ENCODE measurements around the gene C5orf22.
"Not testable (repeated sequence)": the region's sequence is repeated elsewhere in the genome, so short reads cannot be mapped to it uniquely, and the experiment has no call there.

C5orf22 gene

DNA sequence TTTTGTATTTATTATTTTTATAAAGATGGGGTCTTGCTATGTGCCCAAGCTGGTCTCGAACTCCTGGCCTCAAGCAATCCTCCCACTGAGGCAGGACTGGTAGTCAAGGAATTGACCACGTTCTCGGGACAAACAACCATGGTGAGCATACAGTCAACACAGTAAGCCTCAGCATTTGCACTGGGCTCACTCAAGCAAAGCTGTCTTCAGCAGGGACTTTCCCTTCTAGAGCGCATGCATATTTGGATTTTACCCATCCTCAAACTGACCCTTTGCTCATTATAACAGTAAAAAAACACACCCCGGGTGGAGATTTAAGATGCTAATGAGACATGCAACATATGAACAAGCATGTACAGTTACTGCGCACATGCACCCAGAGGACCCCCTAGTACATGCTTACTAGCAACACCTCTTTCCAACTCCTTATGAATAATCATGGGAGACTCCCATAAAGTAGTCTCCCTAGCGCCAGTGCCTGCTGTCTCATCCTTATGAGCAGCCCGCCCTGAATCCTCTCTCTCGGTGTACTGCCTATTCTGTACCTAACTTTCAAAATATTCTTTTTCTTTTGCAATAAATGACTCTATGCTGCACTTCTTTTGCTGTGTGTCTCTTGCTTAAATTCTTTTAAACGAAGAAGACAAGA, 41.5 kb downstream of the C5orf22 start:
- Mint-ChIP-seq H3K4me3 (no peak overlapping the region), H3K9me3 (no peaks in the 10 kb centered on the region), H3K27me3 (peaks cover 16% of the 10 kb centered on the region), H3K4me1 (ENCODE audit: low read depth) (no peaks in the 10 kb centered on the region), H3K36me3 (ENCODE audit: low read depth) (no peaks in the 10 kb centered on the region), H3K27ac (no peak overlapping the region)

DNA sequence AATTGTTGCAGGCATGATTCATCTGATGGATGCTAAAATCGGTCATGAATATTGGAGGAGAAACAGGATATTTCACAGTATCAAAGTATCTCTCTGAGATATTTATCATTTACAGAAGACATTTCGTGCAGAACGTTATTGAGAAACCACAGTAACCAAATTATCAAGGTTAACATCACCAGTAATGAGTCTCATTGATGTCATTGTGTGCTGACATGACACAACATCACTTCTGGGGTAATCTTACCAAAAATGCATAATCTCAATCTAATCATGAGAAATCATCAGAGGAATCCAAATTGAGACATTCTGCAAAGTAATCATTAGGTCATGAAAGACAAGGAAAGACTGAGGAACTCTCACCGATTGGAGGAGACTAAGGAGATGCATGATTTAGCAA, 42.7 kb downstream of the C5orf22 start:
- Mint-ChIP-seq H3K27ac (no peak overlapping the region), H3K4me1 (ENCODE audit: low read depth) (no peaks in the 10 kb centered on the region), H3K9me3 (no peaks in the 10 kb centered on the region), H3K36me3 (ENCODE audit: low read depth) (no peaks in the 10 kb centered on the region), H3K27me3 (peaks cover 16% of the 10 kb centered on the region), H3K4me3 (no peak overlapping the region)

DNA sequence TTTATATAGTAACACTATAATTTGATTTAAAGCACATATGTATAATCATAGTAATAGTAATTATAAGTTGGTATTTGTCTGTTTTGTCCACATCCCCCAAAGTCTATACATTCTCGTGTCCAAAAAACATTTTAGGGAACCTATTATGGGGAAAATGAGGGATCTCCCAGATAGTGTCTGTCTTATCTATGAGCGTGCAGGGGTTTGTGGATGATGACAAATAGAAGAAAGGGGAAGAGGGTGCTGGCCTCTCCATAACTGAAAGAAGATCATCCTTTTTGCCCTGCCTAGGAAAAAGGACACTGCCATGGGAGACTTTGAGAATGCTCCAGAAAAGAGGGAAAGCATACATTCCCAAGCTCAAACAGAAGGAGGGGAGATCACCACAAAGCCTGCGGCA, 45.3 kb downstream of the C5orf22 start:
- no peaks in the 10 kb centered on the region for H3K9me3 Mint-ChIP-seq
- no peak overlapping the region for H3K4me3 Mint-ChIP-seq
- H3K4me1 Mint-ChIP-seq (ENCODE audit: low read depth), result no peaks in the 10 kb centered on the region
- H3K27me3 Mint-ChIP-seq, result peaks cover 17% of the 10 kb centered on the region
- no peak overlapping the region for H3K27ac Mint-ChIP-seq
- no peaks in the 10 kb centered on the region for H3K36me3 Mint-ChIP-seq (ENCODE audit: low read depth)

DNA sequence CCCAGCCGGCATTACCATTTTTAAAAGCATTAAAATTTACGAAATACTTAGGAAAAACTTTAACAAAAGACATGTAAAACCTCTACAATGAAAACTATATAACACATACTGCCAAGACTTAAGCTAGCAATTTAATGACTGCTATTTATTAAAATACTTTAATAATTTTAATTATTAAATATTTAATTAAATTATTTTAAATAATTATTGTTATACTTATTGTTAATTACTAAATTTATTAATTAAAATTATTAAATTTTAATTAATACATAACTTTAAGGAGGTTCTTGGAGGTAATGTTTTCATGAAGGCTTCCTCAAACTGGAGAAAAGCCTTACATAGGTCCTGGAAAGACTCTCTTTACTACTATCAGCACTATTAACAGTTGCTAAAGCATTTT, 47.5 kb downstream of the C5orf22 start:
- no peaks in the 10 kb centered on the region for H3K36me3 Mint-ChIP-seq (ENCODE audit: low read depth)
- no peaks in the 10 kb centered on the region for H3K9me3 Mint-ChIP-seq
- H3K27me3 Mint-ChIP-seq, result peaks cover 25% of the 10 kb centered on the region
- no peaks in the 10 kb centered on the region for H3K4me1 Mint-ChIP-seq (ENCODE audit: low read depth)
- H3K27ac Mint-ChIP-seq, result no peak overlapping the region
- H3K4me3 Mint-ChIP-seq, result no peak overlapping the region

DNA sequence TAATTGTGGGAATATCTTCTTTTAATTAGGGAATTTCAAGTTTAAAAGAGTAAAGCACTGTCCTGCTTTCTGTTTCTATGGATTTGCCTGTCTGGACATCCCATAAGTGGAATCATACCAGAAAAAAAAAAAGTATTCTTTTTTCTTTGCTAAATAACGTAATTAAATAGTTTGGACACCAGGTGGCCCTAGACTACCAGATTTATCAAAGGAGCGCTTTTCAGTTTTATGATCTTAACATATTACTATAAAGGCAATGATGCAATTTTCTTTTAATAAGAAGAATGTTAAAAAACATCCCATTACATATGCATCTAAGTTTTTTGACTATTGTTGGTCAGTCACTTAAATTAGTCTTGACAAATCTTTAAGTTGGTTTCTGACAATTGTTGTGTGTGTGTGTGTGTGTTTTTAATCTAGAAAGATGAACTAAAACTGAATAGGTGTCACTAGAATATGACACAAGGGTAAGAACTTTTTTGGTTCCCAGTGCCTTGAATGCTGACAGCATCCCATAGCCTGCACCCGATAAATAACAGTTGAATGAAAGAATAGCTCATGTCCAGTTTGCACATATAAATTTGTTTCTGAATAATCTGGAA, 49.5 kb downstream of the C5orf22 start:
- Mint-ChIP-seq H3K27me3 (peaks cover 30% of the 10 kb centered on the region), H3K9me3 (no peaks in the 10 kb centered on the region)

DNA sequence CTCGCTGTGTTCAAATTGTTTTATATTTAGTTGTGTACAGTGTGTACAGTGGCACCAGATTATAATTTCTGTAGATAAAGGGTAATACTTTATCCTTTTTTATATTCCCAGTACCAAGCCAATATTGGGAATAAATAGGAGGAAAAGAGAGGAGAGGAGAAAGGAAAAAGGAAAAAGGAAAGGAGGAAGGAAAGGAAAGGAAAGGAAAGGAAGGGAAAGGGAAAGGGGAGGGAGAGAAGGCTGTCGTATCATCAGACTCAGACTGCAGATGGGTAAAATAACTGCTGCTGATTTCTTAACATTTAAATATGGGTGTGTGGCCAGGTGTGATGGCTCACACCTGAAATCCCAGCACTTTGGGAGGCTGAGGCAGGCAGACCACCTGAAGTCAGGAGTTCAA, 51.0 kb downstream of the C5orf22 start:
- no peaks in the 10 kb centered on the region for H3K36me3 Mint-ChIP-seq (ENCODE audit: low read depth)
- no peak overlapping the region for H3K4me3 Mint-ChIP-seq
- H3K9me3 Mint-ChIP-seq, result no peaks in the 10 kb centered on the region
- H3K27ac Mint-ChIP-seq, result no peak overlapping the region
- H3K4me1 Mint-ChIP-seq (ENCODE audit: low read depth), result no peaks in the 10 kb centered on the region
- peaks cover 27% of the 10 kb centered on the region for H3K27me3 Mint-ChIP-seq

More for the DNA sequence above, 49.5 kb downstream of the C5orf22 start:
- Mint-ChIP-seq H3K4me3 (no peak overlapping the region), H3K4me1 (ENCODE audit: low read depth) (no peaks in the 10 kb centered on the region), H3K27ac (no peak overlapping the region), H3K36me3 (ENCODE audit: low read depth) (no peaks in the 10 kb centered on the region)

DNA sequence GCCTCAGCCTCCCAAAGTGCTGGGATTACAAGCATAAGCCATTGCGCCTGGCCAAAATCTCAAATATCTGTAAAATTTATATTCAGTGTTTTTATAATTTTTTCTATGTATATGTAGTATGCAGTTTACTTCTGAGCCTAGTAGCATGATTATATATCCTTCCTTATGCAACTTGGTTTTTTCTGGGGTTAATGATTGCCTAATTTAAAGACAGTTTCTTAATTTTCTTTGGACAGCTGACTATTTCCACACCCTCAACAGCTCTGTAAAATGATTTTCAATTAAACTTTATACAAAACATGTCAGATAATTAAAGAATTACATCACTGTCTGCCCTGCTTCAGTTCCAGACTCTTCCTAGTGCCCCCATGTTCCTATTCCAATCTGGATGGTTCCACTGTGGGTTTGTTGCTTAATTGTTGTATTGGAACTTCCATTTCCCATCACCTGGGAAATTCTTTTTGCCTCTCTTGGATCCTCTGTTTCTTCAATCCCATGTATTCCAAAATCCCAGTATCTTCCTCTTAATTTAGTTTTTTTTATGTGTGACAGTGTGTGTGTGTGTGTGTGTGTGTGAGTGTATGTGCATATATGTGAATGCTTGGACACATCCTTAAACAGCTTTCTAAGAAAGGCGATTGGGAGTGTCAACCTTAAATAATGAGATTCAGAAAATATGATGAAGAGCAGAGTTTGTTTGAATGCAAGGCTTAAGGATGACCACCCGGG, 53.2 kb downstream of the C5orf22 start:
- H3K36me3 Mint-ChIP-seq (ENCODE audit: low read depth), result no peaks in the 10 kb centered on the region
- H3K9me3 Mint-ChIP-seq, result no peaks in the 10 kb centered on the region
- H3K4me3 Mint-ChIP-seq, result no peak overlapping the region
- H3K27ac Mint-ChIP-seq, result no peak overlapping the region
- H3K27me3 Mint-ChIP-seq, result peaks cover 27% of the 10 kb centered on the region
- H3K4me1 Mint-ChIP-seq (ENCODE audit: low read depth), result no peaks in the 10 kb centered on the region

DNA sequence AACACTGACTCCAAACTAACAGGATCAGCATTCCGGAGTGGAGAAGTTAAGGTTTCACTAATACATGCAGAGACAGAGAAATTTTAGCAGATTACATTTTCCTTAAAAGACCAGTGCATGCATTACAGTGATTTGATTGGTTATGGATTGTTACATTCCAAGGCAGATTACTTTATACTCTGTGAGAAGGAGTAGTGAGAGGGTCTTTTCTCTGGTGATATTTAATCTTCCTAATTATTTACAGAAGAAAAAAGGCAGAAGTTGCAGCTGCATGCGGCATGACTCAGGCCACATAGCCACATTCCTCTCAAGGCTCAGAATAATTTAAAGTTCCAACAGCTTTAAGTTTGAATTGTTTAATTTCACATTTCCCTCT, 53.8 kb downstream of the C5orf22 start:
- Mint-ChIP-seq H3K4me3 (no peak overlapping the region), H3K27me3 (peaks cover 27% of the 10 kb centered on the region), H3K9me3 (no peaks in the 10 kb centered on the region), H3K4me1 (ENCODE audit: low read depth) (no peaks in the 10 kb centered on the region), H3K36me3 (ENCODE audit: low read depth) (no peaks in the 10 kb centered on the region), H3K27ac (no peak overlapping the region)

DNA sequence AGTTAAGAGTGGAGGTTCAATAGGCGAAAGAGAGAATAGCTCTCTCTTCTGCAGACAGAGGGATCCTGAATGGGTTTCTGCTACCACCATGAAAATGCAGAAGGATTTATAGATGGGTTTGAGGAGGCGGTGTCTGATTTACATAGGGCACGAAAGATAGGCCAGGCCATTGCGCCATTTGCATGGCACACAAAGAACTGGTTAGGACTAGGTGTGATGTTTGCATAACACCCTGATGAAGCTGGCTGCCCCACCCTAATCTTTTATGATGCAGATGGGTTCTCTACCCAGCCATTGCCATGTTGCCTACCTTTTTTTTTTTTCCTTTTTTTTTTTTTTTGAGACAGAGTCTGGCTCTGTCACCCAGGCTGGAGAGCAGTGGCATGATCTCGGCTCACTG, 55.4 kb downstream of the C5orf22 start:
- Mint-ChIP-seq H3K4me3 (no peak overlapping the region), H3K27me3 (peaks cover 22% of the 10 kb centered on the region), H3K36me3 (ENCODE audit: low read depth) (no peaks in the 10 kb centered on the region), H3K27ac (no peak overlapping the region), H3K9me3 (no peaks in the 10 kb centered on the region), H3K4me1 (ENCODE audit: low read depth) (no peaks in the 10 kb centered on the region)

DNA sequence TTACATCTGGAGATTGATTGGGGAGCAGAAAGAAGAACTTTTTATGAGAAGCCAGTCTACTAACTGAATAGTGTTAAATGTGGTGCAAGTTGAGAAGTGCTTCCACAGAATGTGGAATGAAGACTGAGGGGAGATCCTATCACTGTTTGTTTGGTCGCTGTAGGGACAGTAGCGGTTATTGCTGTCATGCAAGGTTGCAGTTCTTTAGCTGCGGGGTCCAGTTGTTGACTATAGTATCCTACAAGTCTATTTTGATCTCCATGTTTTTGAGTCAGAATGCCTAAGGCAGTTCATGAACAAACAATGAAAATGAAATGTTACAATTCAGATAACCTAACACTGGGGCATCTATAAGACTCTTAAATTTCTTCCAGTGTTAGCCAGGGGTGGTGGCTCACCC, 61.6 kb downstream of the C5orf22 start:
- Mint-ChIP-seq H3K36me3 (ENCODE audit: low read depth) (no peaks in the 10 kb centered on the region), H3K27ac (no peak overlapping the region), H3K9me3 (no peaks in the 10 kb centered on the region), H3K27me3 (peaks cover 19% of the 10 kb centered on the region), H3K4me3 (no peak overlapping the region), H3K4me1 (ENCODE audit: low read depth) (no peaks in the 10 kb centered on the region)

DNA sequence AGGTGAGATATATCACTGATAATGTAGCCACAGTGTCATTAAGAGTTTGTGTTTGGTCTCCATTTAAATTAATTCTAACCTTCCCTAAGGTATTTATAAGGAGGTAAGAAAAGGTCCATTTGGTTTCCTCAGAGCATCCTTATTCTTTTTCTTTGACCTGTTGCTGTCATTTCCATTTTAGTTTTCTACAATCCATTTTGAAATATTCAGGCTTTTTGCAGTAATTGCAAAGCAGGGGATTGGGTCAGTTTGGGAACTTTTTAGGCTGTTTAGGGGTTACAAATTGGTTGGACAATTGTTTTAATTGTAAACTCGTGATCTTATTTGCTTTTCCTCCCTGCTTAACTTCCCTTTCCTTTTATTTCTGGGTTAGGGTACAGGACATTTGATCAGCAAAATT, 64.3 kb downstream of the C5orf22 start:
- no peaks in the 10 kb centered on the region for H3K36me3 Mint-ChIP-seq (ENCODE audit: low read depth)

DNA sequence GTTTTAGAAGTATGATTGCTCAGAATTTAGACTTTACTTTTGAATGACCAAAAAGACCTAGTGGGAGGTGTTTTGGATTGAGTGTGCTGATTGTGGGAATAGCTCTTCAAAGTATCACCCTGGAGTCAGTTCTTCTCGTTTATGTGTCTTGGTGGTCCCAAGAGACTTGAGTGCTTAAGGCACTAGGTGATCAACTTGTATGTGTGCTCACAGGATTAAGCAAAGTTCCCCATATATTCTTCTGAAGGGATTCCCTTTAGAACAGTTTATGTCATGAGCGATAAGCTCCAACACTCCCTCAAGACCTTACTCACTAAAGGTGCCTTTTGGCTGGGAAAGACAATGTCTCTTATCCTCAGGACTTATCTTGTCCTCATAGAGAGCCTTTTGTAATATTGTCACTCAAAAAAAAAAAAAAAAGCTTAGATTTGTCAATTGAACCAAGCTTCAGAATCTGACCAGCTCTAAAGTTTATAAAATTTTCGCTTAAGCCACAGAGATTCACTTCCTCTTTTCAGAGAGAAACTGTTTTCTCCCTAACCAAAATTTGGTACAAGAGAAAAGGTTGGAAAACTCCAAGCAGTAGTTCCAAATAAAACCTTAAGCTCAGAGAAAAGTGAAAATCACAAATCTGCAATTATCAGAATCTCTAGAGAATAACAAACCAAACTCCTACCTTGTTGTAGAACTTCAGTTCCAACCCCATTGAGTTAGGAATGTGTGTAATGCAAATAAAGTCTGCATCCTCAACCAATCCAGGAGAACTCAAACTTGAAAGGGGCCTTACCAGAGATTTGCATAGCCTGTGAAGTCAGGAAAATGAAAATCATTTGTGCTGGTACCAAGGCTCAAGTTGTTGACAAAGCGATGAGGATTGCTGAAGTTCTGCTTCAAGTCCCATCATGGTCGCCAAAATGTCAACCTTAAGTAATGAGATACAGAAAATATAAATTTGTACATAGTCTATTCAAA, 66.8 kb downstream of the C5orf22 start:
- no peak overlapping the region for H3K27ac Mint-ChIP-seq
- no peak overlapping the region for H3K4me3 Mint-ChIP-seq
- H3K36me3 Mint-ChIP-seq (ENCODE audit: low read depth), result no peaks in the 10 kb centered on the region
- H3K4me1 Mint-ChIP-seq (ENCODE audit: low read depth), result no peaks in the 10 kb centered on the region
- no peaks in the 10 kb centered on the region for H3K9me3 Mint-ChIP-seq
- peaks cover 19% of the 10 kb centered on the region for H3K27me3 Mint-ChIP-seq

More for the DNA sequence above, 64.3 kb downstream of the C5orf22 start:
- H3K9me3 Mint-ChIP-seq, result no peaks in the 10 kb centered on the region
- no peaks in the 10 kb centered on the region for H3K4me1 Mint-ChIP-seq (ENCODE audit: low read depth)
- no peak overlapping the region for H3K4me3 Mint-ChIP-seq
- no peak overlapping the region for H3K27ac Mint-ChIP-seq
- peaks cover 23% of the 10 kb centered on the region for H3K27me3 Mint-ChIP-seq

DNA sequence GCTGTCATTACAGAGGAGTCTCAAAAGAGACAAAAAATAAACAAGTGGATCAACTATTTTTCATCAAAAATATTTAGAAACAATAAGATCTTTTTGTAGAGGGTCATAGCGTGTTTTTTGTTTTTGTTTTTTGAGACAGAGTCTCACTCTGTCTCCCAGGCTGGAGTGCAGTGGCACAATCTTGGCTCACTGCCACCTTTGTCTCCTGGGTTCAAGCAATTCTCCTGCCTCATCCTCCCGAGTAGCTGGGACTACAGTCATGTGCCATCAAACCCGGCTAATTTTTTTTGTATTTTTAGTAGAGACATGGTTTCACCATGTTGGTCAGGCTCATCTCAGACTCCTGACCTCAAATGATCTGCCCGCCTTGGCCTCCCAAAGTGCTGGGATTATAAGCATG, 70.2 kb downstream of the C5orf22 start:
- not testable (repeated sequence) for H3K36me3 Mint-ChIP-seq (ENCODE audit: low read depth); H3K4me1 Mint-ChIP-seq (ENCODE audit: low read depth); H3K4me3 Mint-ChIP-seq; H3K27ac Mint-ChIP-seq; H3K9me3 Mint-ChIP-seq
- peaks cover 12% of the 10 kb centered on the region for H3K27me3 Mint-ChIP-seq

DNA sequence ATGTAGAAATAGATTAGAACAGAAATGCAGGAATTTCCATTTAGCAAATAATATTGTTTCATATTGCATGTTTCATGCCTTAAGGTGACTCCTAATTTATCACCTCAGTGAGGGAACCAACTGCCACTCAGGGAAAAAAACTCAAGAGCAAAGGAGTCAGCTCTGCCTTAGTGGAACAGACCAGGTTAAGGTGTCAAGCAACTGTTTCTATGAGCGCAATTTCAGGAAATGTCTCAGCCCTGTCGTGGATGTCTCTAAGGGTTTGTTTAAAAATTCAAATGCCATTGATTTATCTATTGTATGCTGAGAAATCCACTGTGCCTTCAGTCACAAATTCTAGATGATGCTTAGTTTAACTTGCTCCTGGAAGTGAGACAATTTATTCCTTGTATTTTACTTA, 72.1 kb downstream of the C5orf22 start:
- Mint-ChIP-seq H3K9me3 (no peaks in the 10 kb centered on the region), H3K36me3 (ENCODE audit: low read depth) (no peaks in the 10 kb centered on the region), H3K27me3 (peaks cover 8% of the 10 kb centered on the region), H3K27ac (no peak overlapping the region), H3K4me3 (no peak overlapping the region), H3K4me1 (ENCODE audit: low read depth) (no peaks in the 10 kb centered on the region)

DNA sequence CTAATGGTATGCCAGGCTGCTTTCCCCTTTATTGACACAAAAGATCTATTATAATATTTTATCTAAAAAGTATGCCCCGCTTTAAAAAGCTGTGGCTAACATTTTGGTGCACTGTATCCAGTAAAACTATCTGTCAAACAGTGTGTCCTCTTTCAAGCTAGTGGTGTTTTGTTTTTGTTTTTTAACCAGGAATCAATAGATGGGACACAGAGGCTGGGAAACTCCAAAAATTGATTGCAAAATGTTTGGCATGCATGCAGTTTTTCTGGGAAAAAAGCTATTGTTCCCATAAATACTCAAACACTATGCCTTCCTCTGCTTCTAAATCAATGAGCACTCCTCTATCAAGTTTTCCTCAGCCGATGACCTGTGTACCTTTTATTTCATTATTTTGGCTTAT, 72.5 kb downstream of the C5orf22 start:
- H3K27me3 Mint-ChIP-seq, result peaks cover 8% of the 10 kb centered on the region
- H3K27ac Mint-ChIP-seq, result no peak overlapping the region
- no peak overlapping the region for H3K4me3 Mint-ChIP-seq
- H3K4me1 Mint-ChIP-seq (ENCODE audit: low read depth), result no peaks in the 10 kb centered on the region
- H3K36me3 Mint-ChIP-seq (ENCODE audit: low read depth), result no peaks in the 10 kb centered on the region
- H3K9me3 Mint-ChIP-seq, result no peaks in the 10 kb centered on the region
